H1 (cell line): ENCODE results near the gene LPP. TPM values are rescaled to one million over a fixed set of nuclear protein-coding genes. Genes with fewer than 3 reads are reported as not detected.

Source experiments
- CTCF ChIA-PET: fragments of 300-600 bp; sonication (Branson Sonifier 250); formaldehyde crosslinking; loops from one replicate; lab custom pipeline; 2021; ENCODE audit not compliant: partially characterized antibody; lab: Charles Lee
- POLR2A ChIA-PET: fragments of 300-600 bp; sonication (Branson Sonifier 250); formaldehyde crosslinking; loops from one replicate; lab custom pipeline; 2021; ENCODE audit warnings: inconsistent platforms; ENCODE audit not compliant: partially characterized antibody; lab: Charles Lee
- DNase-seq, 2 experiments: peaks; one replicate each; pipeline versions ENCODE4 v3.0.0 to v3.0.0-alpha.2; 2010 to 2022; ENCODE audit warnings: low spot score in 2 of 2, low read depth in 1 of 2, mixed read lengths in 1 of 2
- FAIRE-seq: peaks from 2 replicates; lab custom pipeline; 2011; peaks lifted over from hg19 to GRCh38; lab: Jason Lieb, UNC
- H2AFZ ChIP-seq: 2 replicates; pipeline ENCODE4 v1.8.1; 2012; ENCODE audit warnings: low read length, inconsistent platforms
- H2AK5ac ChIP-seq: 2 replicates; pipeline ENCODE4 v1.6.1; 2013; ENCODE audit warnings: low read depth, low read length
- H2BK120ac ChIP-seq: replicated peaks from 2 replicates; pipeline ENCODE3; 2013; ENCODE audit warnings: low read depth, low read length, inconsistent platforms
- H2BK12ac ChIP-seq: 2 replicates; pipeline ENCODE4 v1.6.1; 2013; ENCODE audit warnings: low read depth, low read length
- H2BK15ac ChIP-seq: 2 replicates; pipeline ENCODE4 v1.6.1; 2013; ENCODE audit warnings: low read length
- H2BK20ac ChIP-seq: 2 replicates; pipeline ENCODE4 v1.6.1; 2013; ENCODE audit warnings: low read length
- H2BK5ac ChIP-seq: 2 replicates; pipeline ENCODE4 v1.6.1; 2013; ENCODE audit warnings: low read depth, low read length
- H3K14ac ChIP-seq: 2 replicates; pipeline ENCODE4 v1.6.1; 2013; ENCODE audit warnings: inconsistent platforms; ENCODE audit not compliant: insufficient read length
- H3K18ac ChIP-seq: 2 replicates; pipeline ENCODE4 v1.6.1; 2013; ENCODE audit warnings: low read length; ENCODE audit errors: extremely low read depth
- H3K23ac ChIP-seq: 2 replicates; pipeline ENCODE4 v1.6.1; 2013; ENCODE audit warnings: inconsistent platforms; ENCODE audit not compliant: insufficient read length
- H3K23me2 ChIP-seq: 2 replicates; pipeline ENCODE4 v1.6.1; 2013; ENCODE audit warnings: low read depth, low read length
- H3K27ac ChIP-seq: 2 replicates; pipeline ENCODE4 v1.6.1; 2011; ENCODE audit warnings: low read depth, low read length, inconsistent platforms
- H3K27me3 ChIP-seq, 4 experiments: replicated peaks in 1 of 4; 1 replicate in 1 of 4; 2 replicates in 3 of 4; pipeline versions ENCODE4 v1.6.1 to v1.8.1; 2011 to 2013; ENCODE audit warnings: low read length in 3 of 4, mild to moderate bottlenecking in 3 of 4, inconsistent platforms in 2 of 4, mixed read lengths in 2 of 4, moderate library complexity in 1 of 4; ENCODE audit not compliant: control insufficient read depth in 3 of 4, insufficient read depth in 3 of 4; ENCODE audit errors: extremely low read depth in 1 of 4
- H3K36me3 ChIP-seq, 4 experiments: 2 replicates each; pipeline versions ENCODE4 v1.6.1 to v1.8.1; 2011 to 2013; ENCODE audit warnings: mild to moderate bottlenecking in 4 of 4, low read length in 3 of 4, moderate library complexity in 2 of 4, control low read depth in 1 of 4, inconsistent platforms in 1 of 4; ENCODE audit not compliant: insufficient read depth in 4 of 4, control insufficient read depth in 2 of 4
- H3K4ac ChIP-seq: replicated peaks from 2 replicates; pipeline ENCODE3; 2013; ENCODE audit warnings: low read length, low read depth, mixed read lengths, inconsistent platforms; ENCODE audit not compliant: insufficient read length
- H3K4me1 ChIP-seq, 4 experiments: replicated peaks in 1 of 4; 1 replicate in 1 of 4; 2 replicates in 3 of 4; pipeline versions ENCODE4 v1.6.1 to v1.8.1; 2011 to 2013; ENCODE audit warnings: low read length in 3 of 4, inconsistent platforms in 2 of 4, mixed read lengths in 1 of 4; ENCODE audit not compliant: insufficient read depth in 4 of 4, control insufficient read depth in 3 of 4
- H3K4me2 ChIP-seq, 2 experiments: 2 replicates each; pipeline versions ENCODE4 v1.6.1 to v1.8.1; 2011 to 2013; ENCODE audit warnings: low read depth in 2 of 2, low read length in 2 of 2, control low read depth in 1 of 2, inconsistent platforms in 1 of 2, mild to moderate bottlenecking in 1 of 2; ENCODE audit not compliant: insufficient read depth in 1 of 2
- H3K4me3 ChIP-seq, 4 experiments: fragments of 200-600, 300-600 bp in 1 of 4; sonication (generic), shearing (Covaris generic), sonication (Bioruptor Twin) in 1 of 4; 2 replicates each; pipeline versions ENCODE4 v1.5.1 to v1.8.1; 2011 to 2016; ENCODE audit warnings: low read length in 4 of 4, low read depth in 3 of 4, control low read depth in 2 of 4, inconsistent platforms in 2 of 4, mild to moderate bottlenecking in 2 of 4, mixed read lengths in 1 of 4, moderate library complexity in 1 of 4; ENCODE audit not compliant: insufficient read depth in 2 of 4; ENCODE audit errors: extremely low read depth in 1 of 4
- H3K56ac ChIP-seq: replicated peaks from 2 replicates; pipeline ENCODE3; 2013; ENCODE audit warnings: low read depth, mild to moderate bottlenecking, mixed read lengths, low read length, inconsistent platforms; ENCODE audit not compliant: insufficient read length
- H3K79me1 ChIP-seq: 2 replicates; pipeline ENCODE4 v1.6.1; 2013; ENCODE audit warnings: low read depth, low read length, control low read depth
- H3K79me2 ChIP-seq, 2 experiments: 2 replicates each; pipeline versions ENCODE4 v1.6.1 to v1.8.1; 2012 to 2013; ENCODE audit warnings: low read length in 2 of 2, mild to moderate bottlenecking in 2 of 2, inconsistent platforms in 1 of 2; ENCODE audit not compliant: insufficient read depth in 2 of 2, control insufficient read depth in 1 of 2
- H3K9ac ChIP-seq, 4 experiments: replicated peaks in 1 of 4; 1 replicate in 1 of 4; 2 replicates in 3 of 4; pipeline versions ENCODE4 v1.6.1 to v1.8.1; 2011 to 2013; ENCODE audit warnings: low read depth in 3 of 4, low read length in 3 of 4, control low read depth in 2 of 4, mild to moderate bottlenecking in 2 of 4, moderate library complexity in 2 of 4, inconsistent platforms in 1 of 4; ENCODE audit errors: extremely low read depth in 1 of 4
- H3K9me3 ChIP-seq, 2 experiments: 2 replicates each; pipeline versions ENCODE4 v1.6.1 to v1.8.1; 2012 to 2013; ENCODE audit warnings: mild to moderate bottlenecking in 2 of 2, moderate library complexity in 2 of 2, control low read depth in 1 of 2, inconsistent platforms in 1 of 2, low read depth in 1 of 2, low read length in 1 of 2, mixed read lengths in 1 of 2; ENCODE audit not compliant: insufficient read depth in 2 of 2
- H4K20me1 ChIP-seq, 2 experiments: replicated peaks in 1 of 2; 2 replicates each; pipeline versions ENCODE3 to v1.8.1; 2011 to 2013; ENCODE audit warnings: inconsistent platforms in 2 of 2, low read length in 2 of 2, mild to moderate bottlenecking in 1 of 2; ENCODE audit not compliant: insufficient read depth in 2 of 2, control insufficient read depth in 1 of 2
- H4K5ac ChIP-seq: 2 replicates; pipeline ENCODE4 v1.6.1; 2013; ENCODE audit warnings: low read length, low read depth, mixed read lengths, inconsistent platforms; ENCODE audit not compliant: insufficient read length
- H4K8ac ChIP-seq: 2 replicates; pipeline ENCODE4 v1.8.0; 2013; ENCODE audit warnings: mild to moderate bottlenecking, moderate library complexity, low read length, inconsistent platforms; ENCODE audit not compliant: insufficient read depth; ENCODE audit errors: extremely low read depth
- H4K91ac ChIP-seq: replicated peaks from 2 replicates; pipeline ENCODE3; 2013; ENCODE audit warnings: low read length, mixed read lengths, inconsistent platforms; ENCODE audit not compliant: insufficient read length
- BRCA1 ChIP-seq: IDR thresholded peaks from 2 replicates; pipeline ENCODE4 v1.6.1; 2012; ENCODE audit warnings: low read depth, low read length, improper control_type of control experiment
- HDAC2 ChIP-seq, 2 experiments: fragments of 300-600 bp in 1 of 2; sonication (generic) in 1 of 2; IDR thresholded peaks; 2 replicates each; pipeline ENCODE4 v1.6.1; 2011 to 2012; ENCODE audit warnings: low read depth in 2 of 2, low read length in 2 of 2, mild to moderate bottlenecking in 2 of 2, moderate library complexity in 2 of 2, borderline replicate concordance in 1 of 2, inconsistent platforms in 1 of 2
- JUN ChIP-seq: IDR thresholded peaks from 2 replicates; pipeline ENCODE4 v1.6.1; 2011; ENCODE audit warnings: low read depth, mild to moderate bottlenecking, improper control_type of control experiment, low read length
- JUND ChIP-seq: IDR thresholded peaks from 2 replicates; pipeline ENCODE4 v1.6.1; 2011; ENCODE audit warnings: mild to moderate bottlenecking, improper control_type of control experiment, low read length
- TAF7 ChIP-seq: optimal IDR thresholded peaks from 2 replicates; pipeline ENCODE3; 2011; ENCODE audit warnings: low read depth, mild to moderate bottlenecking, inconsistent platforms, low read length, moderate library complexity, borderline replicate concordance
- WGBS, 2 experiments: shearing (Covaris generic) in 1 of 2; methylation state at CpG; one replicate each; pipeline versions ENCODE4 v1.1.6 to v1.1.7; 2013 to 2015; ENCODE audit warnings: low lambda C conversion rate in 2 of 2, mixed read lengths in 2 of 2, inconsistent platforms in 1 of 2, low coverage in 1 of 2, missing lambda C conversion rate in 1 of 2; ENCODE audit not compliant: insufficient replicate concordance in 2 of 2, insufficient coverage in 1 of 2, insufficient read length in 1 of 2; ENCODE audit errors: extremely low coverage in 1 of 2, missing lambda C conversion rate in 1 of 2; 5-methylcytosine and 5-hydroxymethylcytosine counted together
- polyA plus RNA-seq, 7 experiments: library from polyadenylated mRNA; depleted of rRNA in 3 of 7; stranded (reverse) in 5 of 7; unstranded in 2 of 7; fragments of >200 nt in 5 of 7; fragments of 200-250 nt in 2 of 7; gene quantifications; 1 replicate in 5 of 7; 2 replicates in 1 of 7; 4 replicates in 1 of 7; pipeline versions ENCODE4 v1.2.1 to v1.2.3, GENCODE V29; 2011 to 2013; ENCODE audit warnings: missing spikeins in 2 of 7, mixed read lengths in 2 of 7
- total RNA-seq: library from RNA; stranded (reverse); fragmentation: NEBNext Ultra II Directional; extraction: Animal tissue kit (Norgen Biotek cat#: 25700); gene quantifications from 2 replicates; pipeline ENCODE4 v1.2.1, GENCODE V29; 2021

LPP gene
- total and polyA plus RNA-seq, 2 of the 8 experiments (the other 6 are each of a cell fraction or from before 2014, with no cell fraction given) = 10.0 to 53.3 TPM

GRCh38 chr3:188111002-188111584 is 42.9 kb upstream of the LPP start:
- Histone ChIP-seq H3K18ac (no peak overlapping the region), H4K5ac (no peak overlapping the region), H3K79me1 (no peaks in the 10 kb centered on the region), H3K9ac (no peak overlapping the region), H2BK5ac (no peak overlapping the region), H2AK5ac (no peak overlapping the region), H2AFZ (no peak overlapping the region), H3K23me2 (no peaks in the 10 kb centered on the region), H3K79me2 (no peaks in the 10 kb centered on the region), H3K4ac (no peak overlapping the region), H2BK20ac (no peak overlapping the region), H3K4me2 (no peak overlapping the region), H4K20me1 (no peaks in the 10 kb centered on the region), H2BK12ac (no peak overlapping the region), H3K4me1 (peaks cover 0 to 3% (median 0%) of the 10 kb centered on the region in 4 experiments; a peak in 2 of 7 replicates), H3K14ac (no peak overlapping the region), H3K9me3 (no peaks in the 10 kb centered on the region), H2BK15ac (no peak overlapping the region), H3K27me3 (no peaks in the 10 kb centered on the region), H3K23ac (no peak overlapping the region), H4K91ac (no peak overlapping the region), H4K8ac (no peak overlapping the region), H3K36me3 (no peaks in the 10 kb centered on the region), H2BK120ac (no peak overlapping the region), H3K27ac (no peak overlapping the region), H3K56ac (no peak overlapping the region), H3K4me3 (no peak overlapping the region)
- DNase-seq = no peak
- ChIA-PET CTCF (interaction anchor here (0.6 to 2.3 kb wide), 2 partner anchors 172 to 370 kb away, joined by 4 to 7 read pairs; no protein-coding TSS in a partner anchor), POLR2A (interaction anchor here (0.6 to 1.4 kb wide), 2 partner anchors 43 to 327 kb away, joined by 3 to 4 read pairs; partner anchors contain the start of gene LPP)
- 81% methylated on average over 2 of the region's 2 CpGs; no CpG with 5 or more reads in 1 of the 2 experiments for WGBS, 2 experiments
- no peak for FAIRE-seq
- TF ChIP-seq TAF7 (no peak), JUN (no peak), HDAC2 (IDR thresholded peaks at IDR 0.05; ENCODE audit: borderline replicate concordance in 1 of 2, low read depth in 2 of 2, low read length in 2 of 2) (no peak), BRCA1 (no peak), JUND (no peak)
